Measurements from ENCODE around the gene KRT74.

GRCh38 chr12:52617403-52617785 lies 43.8 kb upstream of the KRT74 start:
- TF ChIP-seq TAF1 (IDR thresholded peaks at IDR 0.05; ENCODE audit: borderline replicate concordance, insufficient read depth, low read length) (no peak), POLR2AphosphoS5 (IDR thresholded peaks at IDR 0.05; ENCODE audit: low read depth, low read length) (no peak)

Data from PFSK-1 (cell line).